Neural cell (in vitro differentiated cells): ENCODE results near the gene LOXL4. TPM values are rescaled to one million over a fixed set of nuclear protein-coding genes. Genes with fewer than 3 reads are reported as not detected.

Experiments
- H2AFZ ChIP-seq: fragments of 200-600, 300-800 bp; sonication (generic), shearing (Covaris generic); 2 replicates; pipeline ENCODE4 v1.6.0; 2014; ENCODE audit warnings: low read depth, mild to moderate bottlenecking, antibody characterized with exemption, low read length, moderate library complexity
- H3F3A ChIP-seq: fragments of 200-600 bp; shearing (Covaris generic); 2 replicates; pipeline ENCODE4 v1.6.1; 2016; ENCODE audit warnings: mild to moderate bottlenecking, moderate library complexity, mixed read lengths, antibody characterized with exemption, low read length; ENCODE audit not compliant: insufficient read depth, poor library complexity, severe bottlenecking
- H3K27ac ChIP-seq: fragments of 200-600, 300-800 bp; sonication (generic), shearing (Covaris generic); 2 replicates; pipeline ENCODE4 v1.5.1; 2014; ENCODE audit warnings: mild to moderate bottlenecking, low read length, moderate library complexity
- H3K27me3 ChIP-seq: fragments of 300-800, 200-600 bp; sonication (generic), shearing (Covaris generic); 2 replicates; pipeline ENCODE4 v1.6.0; 2014; ENCODE audit warnings: mild to moderate bottlenecking, low read depth, low read length, moderate library complexity; ENCODE audit not compliant: insufficient read depth
- H3K36me3 ChIP-seq: fragments of 300-800, 200-600 bp; sonication (generic), shearing (Covaris generic); 2 replicates; pipeline ENCODE4 v1.5.1; 2014; ENCODE audit warnings: mild to moderate bottlenecking, antibody characterized with exemption, low read length, moderate library complexity; ENCODE audit not compliant: insufficient read depth
- H3K4me2 ChIP-seq: fragments of 300-800, 200-600 bp; sonication (generic), shearing (Covaris generic); 2 replicates; pipeline ENCODE4 v1.6.0; 2014; ENCODE audit warnings: mild to moderate bottlenecking, low read length
- H3K4me3 ChIP-seq: fragments of 300-800, 200-600 bp; sonication (generic), shearing (Covaris generic); 2 replicates; pipeline ENCODE4 v1.5.1; 2014; ENCODE audit warnings: mild to moderate bottlenecking, low read length, moderate library complexity
- H3K79me2 ChIP-seq: fragments of 200-600 bp; shearing (Covaris generic); replicated peaks from 2 replicates; pipeline ENCODE4 v1.6.0; 2014; ENCODE audit warnings: mild to moderate bottlenecking, low read length, moderate library complexity; ENCODE audit not compliant: insufficient read depth
- H3K9ac ChIP-seq: fragments of 300-800, 200-600 bp; sonication (generic), shearing (Covaris generic); 2 replicates; pipeline ENCODE4 v1.6.1; 2016; ENCODE audit warnings: mild to moderate bottlenecking, low read length, mixed read lengths
- H3K9me2 ChIP-seq: fragments of 200-600 bp; shearing (Covaris generic); 2 replicates; pipeline ENCODE4 v1.6.1; 2016; ENCODE audit warnings: mild to moderate bottlenecking, low read length, mixed read lengths; ENCODE audit not compliant: insufficient read depth
- H3K9me3 ChIP-seq: fragments of 200-600, 300-800 bp; sonication (generic), shearing (Covaris generic); 2 replicates; pipeline ENCODE4 v1.6.1; 2016; ENCODE audit warnings: mild to moderate bottlenecking, mixed run types, low read length, moderate library complexity, mixed read lengths
- H4K20me1 ChIP-seq: fragments of 200-600 bp; shearing (Covaris generic); 2 replicates; pipeline ENCODE4 v1.6.1; 2016; ENCODE audit warnings: mild to moderate bottlenecking, mixed run types; ENCODE audit not compliant: insufficient read depth
- EP300 ChIP-seq: fragments of 450-650 bp; conservative IDR thresholded peaks from 2 replicates; pipeline ENCODE4 v1.6.1; 2014; ENCODE audit warnings: antibody characterized with exemption, mild to moderate bottlenecking, moderate library complexity; ENCODE audit not compliant: poor library complexity, severe bottlenecking
- EZH2 ChIP-seq: fragments of 200-600, 300-800 bp; shearing (Covaris generic), sonication (generic); IDR thresholded peaks from 2 replicates; pipeline ENCODE4 v1.6.1; 2014; ENCODE audit warnings: antibody characterized with exemption, low read length, borderline replicate concordance, mild to moderate bottlenecking; ENCODE audit not compliant: insufficient read depth, poor library complexity, severe bottlenecking
- MXI1 ChIP-seq: fragments of 450-650 bp; conservative IDR thresholded peaks from 2 replicates; pipeline ENCODE4 v1.6.1; 2014; ENCODE audit warnings: antibody characterized with exemption, mild to moderate bottlenecking; ENCODE audit not compliant: poor library complexity, severe bottlenecking
- POLR2AphosphoS5 ChIP-seq: IDR thresholded peaks from 2 replicates; pipeline ENCODE4 v1.6.1; 2012
- RAD21 ChIP-seq: fragments of 450-650 bp; conservative IDR thresholded peaks from 2 replicates; pipeline ENCODE4 v1.6.1; 2014; ENCODE audit warnings: antibody characterized with exemption, mild to moderate bottlenecking, moderate library complexity
- REST ChIP-seq: IDR thresholded peaks from 2 replicates; pipeline ENCODE4 v1.6.1; 2012; ENCODE audit warnings: borderline replicate concordance
- SMC3 ChIP-seq: fragments of 450-650 bp; conservative IDR thresholded peaks from 2 replicates; pipeline ENCODE4 v1.6.1; 2014; ENCODE audit warnings: antibody characterized with exemption, mild to moderate bottlenecking, moderate library complexity; ENCODE audit not compliant: poor library complexity
- TAF1 ChIP-seq: IDR thresholded peaks from 2 replicates; pipeline ENCODE4 v1.6.1; 2012; ENCODE audit warnings: low read depth
- polyA plus RNA-seq: library from polyadenylated mRNA; depleted of rRNA; stranded (reverse); fragments of >200 nt; gene quantifications from 2 replicates; pipeline ENCODE4 v1.2.3, GENCODE V29; 2014
- TF ChIP-seq, protein P1 (sequence below): fragments of 450-650 bp; IDR thresholded peaks from 2 replicates; pipeline ENCODE4 v1.5.1; 2014; ENCODE audit warnings: antibody characterized with exemption, mild to moderate bottlenecking, moderate library complexity; ENCODE audit not compliant: poor library complexity, severe bottlenecking

Gene LOXL4
- polyA plus RNA-seq, 1 donor from 2014 or later: not detected

- Histone ChIP-seq H3K36me3 (no peaks in the 10 kb centered on the region), H3K4me2 (no peak overlapping the region)
These were observed 58.6 kb downstream of the LOXL4 start for GRCh38 chr10:98209441-98209840.

GRCh38 chr10:98208925-98209324, 59.1 kb downstream of the LOXL4 start:
- Histone ChIP-seq H2AFZ (no peak overlapping the region), H4K20me1 (no peaks in the 10 kb centered on the region), H3F3A (no peaks in the 10 kb centered on the region), H3K4me3 (no peak overlapping the region), H3K79me2 (no peaks in the 10 kb centered on the region), H3K9ac (no peak overlapping the region), H3K9me3 (no peaks in the 10 kb centered on the region), H3K27me3 (no peaks in the 10 kb centered on the region), H3K9me2 (no peaks in the 10 kb centered on the region), H3K36me3 (no peaks in the 10 kb centered on the region), H3K4me2 (no peak overlapping the region), H3K27ac (no peak overlapping the region)
- TF ChIP-seq EP300: no peak
- no peak for TF ChIP-seq REST
- no peak for TF ChIP-seq EZH2
- no peak for TF ChIP-seq RAD21

More at GRCh38 chr10:98209441-98209840, 58.6 kb downstream of the LOXL4 start:
- H4K20me1 ChIP-seq: no peaks in the 10 kb centered on the region
- H3K9me3 ChIP-seq: no peaks in the 10 kb centered on the region
- H3K27ac ChIP-seq: no peak overlapping the region
- no peak overlapping the region for H3K4me3 ChIP-seq
- H3F3A ChIP-seq: no peaks in the 10 kb centered on the region
- TF ChIP-seq, protein P1, sequence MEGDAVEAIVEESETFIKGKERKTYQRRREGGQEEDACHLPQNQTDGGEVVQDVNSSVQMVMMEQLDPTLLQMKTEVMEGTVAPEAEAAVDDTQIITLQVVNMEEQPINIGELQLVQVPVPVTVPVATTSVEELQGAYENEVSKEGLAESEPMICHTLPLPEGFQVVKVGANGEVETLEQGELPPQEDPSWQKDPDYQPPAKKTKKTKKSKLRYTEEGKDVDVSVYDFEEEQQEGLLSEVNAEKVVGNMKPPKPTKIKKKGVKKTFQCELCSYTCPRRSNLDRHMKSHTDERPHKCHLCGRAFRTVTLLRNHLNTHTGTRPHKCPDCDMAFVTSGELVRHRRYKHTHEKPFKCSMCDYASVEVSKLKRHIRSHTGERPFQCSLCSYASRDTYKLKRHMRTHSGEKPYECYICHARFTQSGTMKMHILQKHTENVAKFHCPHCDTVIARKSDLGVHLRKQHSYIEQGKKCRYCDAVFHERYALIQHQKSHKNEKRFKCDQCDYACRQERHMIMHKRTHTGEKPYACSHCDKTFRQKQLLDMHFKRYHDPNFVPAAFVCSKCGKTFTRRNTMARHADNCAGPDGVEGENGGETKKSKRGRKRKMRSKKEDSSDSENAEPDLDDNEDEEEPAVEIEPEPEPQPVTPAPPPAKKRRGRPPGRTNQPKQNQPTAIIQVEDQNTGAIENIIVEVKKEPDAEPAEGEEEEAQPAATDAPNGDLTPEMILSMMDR: no peak
- TF ChIP-seq MXI1: no peak
- no peak for TF ChIP-seq REST
- no peak for TF ChIP-seq TAF1
- TF ChIP-seq EP300: no peak
- TF ChIP-seq SMC3: no peak
- TF ChIP-seq EZH2: no peak
- TF ChIP-seq RAD21: no peak
- TF ChIP-seq POLR2AphosphoS5: no peak
- no peak overlapping the region for H2AFZ ChIP-seq
- no peaks in the 10 kb centered on the region for H3K27me3 ChIP-seq
- no peaks in the 10 kb centered on the region for H3K79me2 ChIP-seq
- H3K9ac ChIP-seq: no peak overlapping the region
- H3K9me2 ChIP-seq: no peaks in the 10 kb centered on the region
